DND-41 (cell line): Measurements from ENCODE around the gene ASIC2.

Source experiments
- EZH2 ChIP-seq: IDR thresholded peaks from 3 replicates; pipeline ENCODE4 v1.6.1; 2012; ENCODE audit warnings: borderline replicate concordance, low read depth, mild to moderate bottlenecking, moderate library complexity, low read length, inconsistent platforms; ENCODE audit not compliant: severe bottlenecking
- TF ChIP-seq, protein P1 (sequence below): IDR thresholded peaks from 2 replicates; pipeline ENCODE4 v1.5.1; 2012; ENCODE audit warnings: borderline replicate concordance, low read length, moderate library complexity, mild to moderate bottlenecking; ENCODE audit not compliant: poor library complexity, severe bottlenecking; ENCODE audit errors: extremely low read depth

DNA sequence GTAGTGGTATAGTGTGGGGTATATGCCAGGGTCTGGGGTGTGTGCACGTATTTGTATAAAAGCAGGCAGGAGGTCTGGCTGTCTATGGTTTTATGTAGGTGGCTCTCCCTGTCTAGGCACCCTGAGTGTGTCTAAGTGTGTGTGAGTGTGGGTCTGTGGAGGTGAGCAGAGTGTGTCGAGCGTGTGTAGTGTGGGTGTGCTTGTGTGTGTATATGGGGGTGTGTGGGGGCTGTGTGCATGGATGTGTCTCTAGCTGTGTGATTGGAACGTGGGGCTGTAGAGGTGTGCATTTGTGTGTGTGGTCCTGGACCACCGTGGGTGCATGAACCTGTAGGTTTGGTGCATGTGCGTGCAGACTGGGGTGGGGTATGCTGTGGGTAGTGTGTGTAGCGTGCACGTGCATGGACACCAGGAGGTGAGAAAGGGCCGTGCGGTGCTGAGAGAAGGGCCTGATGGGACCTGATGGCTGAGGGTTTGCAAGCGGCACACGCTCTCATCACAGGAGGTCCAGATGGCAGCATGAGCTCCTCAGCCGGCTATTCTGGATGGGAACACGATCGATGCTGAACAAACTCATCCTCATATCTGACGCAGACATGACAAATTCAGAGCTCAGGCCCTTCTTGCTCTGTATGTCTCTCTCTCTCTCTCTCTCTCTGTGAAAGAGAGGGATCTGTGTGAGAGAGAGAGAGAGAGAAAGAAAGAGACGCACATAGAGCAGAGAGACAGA lies 273.8 kb downstream of the ASIC2 start:
- TF ChIP-seq, protein P1, sequence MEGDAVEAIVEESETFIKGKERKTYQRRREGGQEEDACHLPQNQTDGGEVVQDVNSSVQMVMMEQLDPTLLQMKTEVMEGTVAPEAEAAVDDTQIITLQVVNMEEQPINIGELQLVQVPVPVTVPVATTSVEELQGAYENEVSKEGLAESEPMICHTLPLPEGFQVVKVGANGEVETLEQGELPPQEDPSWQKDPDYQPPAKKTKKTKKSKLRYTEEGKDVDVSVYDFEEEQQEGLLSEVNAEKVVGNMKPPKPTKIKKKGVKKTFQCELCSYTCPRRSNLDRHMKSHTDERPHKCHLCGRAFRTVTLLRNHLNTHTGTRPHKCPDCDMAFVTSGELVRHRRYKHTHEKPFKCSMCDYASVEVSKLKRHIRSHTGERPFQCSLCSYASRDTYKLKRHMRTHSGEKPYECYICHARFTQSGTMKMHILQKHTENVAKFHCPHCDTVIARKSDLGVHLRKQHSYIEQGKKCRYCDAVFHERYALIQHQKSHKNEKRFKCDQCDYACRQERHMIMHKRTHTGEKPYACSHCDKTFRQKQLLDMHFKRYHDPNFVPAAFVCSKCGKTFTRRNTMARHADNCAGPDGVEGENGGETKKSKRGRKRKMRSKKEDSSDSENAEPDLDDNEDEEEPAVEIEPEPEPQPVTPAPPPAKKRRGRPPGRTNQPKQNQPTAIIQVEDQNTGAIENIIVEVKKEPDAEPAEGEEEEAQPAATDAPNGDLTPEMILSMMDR, result no peak
- no peak for TF ChIP-seq EZH2
